DOHH2 (cell line): ENCODE measurements around the gene CLDN7.

Experiments used
- CTCF ChIP-seq: fragments of 200-600 bp; sonication (generic); IDR thresholded peaks from one replicate; pipeline ENCODE4 v1.5.1; 2014; ENCODE audit warnings: antibody characterized with exemption, mild to moderate bottlenecking, low read depth, low read length; ENCODE audit not compliant: poor library complexity, severe bottlenecking
- EZH2phosphoT487 ChIP-seq: fragments of 200-600 bp; sonication (generic); IDR thresholded peaks from 2 replicates; pipeline ENCODE4 v1.6.1; 2017; ENCODE audit warnings: borderline replicate concordance, mild to moderate bottlenecking, antibody characterized with exemption, low read length, moderate library complexity, mixed read lengths

- no peak for TF ChIP-seq CTCF
- TF ChIP-seq EZH2phosphoT487, result no peak
These were observed 21.1 kb downstream of the CLDN7 start for GRCh38 chr17:7241090-7241733.
